GM23338 (cell line): Measurements from ENCODE around the gene PLA2G4F. TPM values are rescaled to one million over a fixed set of nuclear protein-coding genes. Genes with fewer than 3 reads are reported as not detected.

Experiments
- ATAC-seq: fragments of 200-7000 bp; cut with Tn5 transposase; 3 replicates; pipeline ENCODE4 v1.9.1; 2020
- DNase-seq: peaks from one replicate; pipeline ENCODE4 v3.0.0-alpha.2; 2015; ENCODE audit warnings: low spot score
- H2AFZ ChIP-seq: fragments of 200-600 bp; sonication (generic); 2 replicates; pipeline ENCODE4 v1.8.0; 2016; ENCODE audit warnings: antibody characterized with exemption, mild to moderate bottlenecking, moderate library complexity
- H3F3A ChIP-seq: fragments of 200-600 bp; sonication (generic); replicated peaks from 2 replicates; pipeline ENCODE4 v1.8.0; 2017; ENCODE audit warnings: antibody characterized with exemption, mixed run types, low read depth
- H3K27ac ChIP-seq: fragments of 200-600 bp; sonication (generic); 2 replicates; pipeline ENCODE4 v1.6.1; 2016; ENCODE audit warnings: low read depth
- H3K27me3 ChIP-seq: fragments of 200-600 bp; sonication (generic); 2 replicates; pipeline ENCODE4 v1.8.0; 2016; ENCODE audit warnings: mild to moderate bottlenecking, mixed run types, moderate library complexity; ENCODE audit not compliant: insufficient read depth
- H3K36me3 ChIP-seq: fragments of 200-600 bp; sonication (generic); 2 replicates; pipeline ENCODE4 v1.8.0; 2016; ENCODE audit warnings: mild to moderate bottlenecking; ENCODE audit not compliant: insufficient read depth
- H3K4me1 ChIP-seq: fragments of 200-600 bp; sonication (generic); 2 replicates; pipeline ENCODE4 v1.8.0; 2016; ENCODE audit warnings: mild to moderate bottlenecking, moderate library complexity; ENCODE audit not compliant: insufficient read depth
- H3K4me2 ChIP-seq: fragments of 200-600 bp; sonication (generic); 2 replicates; pipeline ENCODE4 v1.7.1; 2017; ENCODE audit warnings: mixed run types
- H3K4me3 ChIP-seq: fragments of 200-600 bp; sonication (generic); 2 replicates; pipeline ENCODE4 v1.6.1; 2016; ENCODE audit warnings: mixed run types
- H3K79me2 ChIP-seq: fragments of 200-600 bp; sonication (generic); replicated peaks from 2 replicates; pipeline ENCODE4 v1.8.0; 2017; ENCODE audit warnings: mild to moderate bottlenecking; ENCODE audit not compliant: insufficient read depth
- H3K9me2 ChIP-seq: fragments of 200-600 bp; sonication (generic); 2 replicates; pipeline ENCODE4 v1.8.0; 2017; ENCODE audit not compliant: insufficient read depth
- H4K20me1 ChIP-seq: fragments of 200-600 bp; sonication (generic); replicated peaks from 2 replicates; pipeline ENCODE4 v1.8.0; 2017; ENCODE audit warnings: mild to moderate bottlenecking; ENCODE audit not compliant: insufficient read depth
- H3K27ac Mint-ChIP-seq: 2 replicates; pipeline ENCODE4 v1.8.0; 2020; ENCODE audit warnings: inconsistent platforms, mild to moderate bottlenecking, moderate library complexity, mixed read lengths
- H3K27me3 Mint-ChIP-seq: 3 replicates; pipeline ENCODE4 v1.8.0; 2022; ENCODE audit warnings: low read depth, mild to moderate bottlenecking, moderate library complexity, mixed read lengths, inconsistent platforms; ENCODE audit not compliant: insufficient read depth, poor library complexity
- H3K36me3 Mint-ChIP-seq: 3 replicates; pipeline ENCODE4 v1.8.0; 2021; ENCODE audit warnings: low read depth, mild to moderate bottlenecking, inconsistent platforms, moderate library complexity, mixed read lengths
- H3K4me1 Mint-ChIP-seq: 3 replicates; pipeline ENCODE4 v1.8.0; 2020; ENCODE audit warnings: mild to moderate bottlenecking, inconsistent platforms, mixed read lengths
- H3K4me3 Mint-ChIP-seq: 3 replicates; pipeline ENCODE4 v1.8.0; 2021; ENCODE audit warnings: moderate library complexity, mild to moderate bottlenecking, inconsistent platforms, mixed read lengths
- H3K9me3 Mint-ChIP-seq: 3 replicates; pipeline ENCODE4 v1.8.0; 2020; ENCODE audit warnings: moderate library complexity, mild to moderate bottlenecking, inconsistent platforms, mixed read lengths
- CREB1 ChIP-seq: fragments of 250-450 bp; sonication (Bioruptor Pico); IDR thresholded peaks from 2 replicates; pipeline ENCODE4 v1.5.0; 2020; ENCODE audit warnings: low read depth, mild to moderate bottlenecking, moderate library complexity
- ETS1 ChIP-seq: IDR thresholded peaks from 2 replicates; pipeline ENCODE4 v1.6.1; 2016; ENCODE audit warnings: antibody characterized with exemption
- EZH2 ChIP-seq: fragments of 200-600 bp; sonication (generic); IDR thresholded peaks from one replicate; pipeline ENCODE4 v1.8.0; 2017; ENCODE audit warnings: antibody characterized with exemption, mild to moderate bottlenecking, low read depth; ENCODE audit not compliant: unreplicated experiment
- EZH2phosphoT487 ChIP-seq: fragments of 200-600 bp; sonication (generic); IDR thresholded peaks from one replicate; pipeline ENCODE4 v1.8.1; 2018; ENCODE audit warnings: antibody characterized with exemption; ENCODE audit not compliant: unreplicated experiment
- JUNB ChIP-seq: IDR thresholded peaks from one replicate; pipeline ENCODE4 v1.6.1; 2016; ENCODE audit warnings: antibody characterized with exemption; ENCODE audit not compliant: unreplicated experiment
- NANOG ChIP-seq: IDR thresholded peaks from 2 replicates; pipeline ENCODE4 v1.6.1; 2016; ENCODE audit warnings: antibody characterized with exemption, borderline replicate concordance
- POLR2AphosphoS5 ChIP-seq: IDR thresholded peaks from 2 replicates; pipeline ENCODE4 v1.6.1; 2016; ENCODE audit warnings: antibody characterized with exemption, low read depth
- REST ChIP-seq: IDR thresholded peaks from one replicate; pipeline ENCODE4 v1.6.1; 2018; ENCODE audit warnings: antibody characterized with exemption; ENCODE audit not compliant: unreplicated experiment
- STAT1 ChIP-seq: IDR thresholded peaks from one replicate; pipeline ENCODE4 v1.6.1; 2016; ENCODE audit warnings: antibody characterized with exemption; ENCODE audit not compliant: unreplicated experiment
- ZNF331 ChIP-seq: fragments of 250-450 bp; sonication (Bioruptor Pico); IDR thresholded peaks from 2 replicates; pipeline ENCODE4 v1.5.0; 2020; ENCODE audit warnings: low read depth, mild to moderate bottlenecking, moderate library complexity
- ZNF462 ChIP-seq: fragments of 250-450 bp; sonication (Bioruptor Pico); IDR thresholded peaks from 2 replicates; pipeline ENCODE4 v1.5.0; 2020; ENCODE audit warnings: mild to moderate bottlenecking, moderate library complexity
- polyA plus RNA-seq: library from polyadenylated mRNA; unstranded; fragments of >200 nt; fragmentation: Nextera tagmentation; extraction: Ambion mirVana; gene quantifications from 2 replicates; pipeline ENCODE4 v1.2.1, GENCODE V29; 2016
- total RNA-seq: library from RNA; depleted of rRNA; stranded (reverse); fragments of >200 nt; shearing (Covaris generic); gene quantifications from 2 replicates; pipeline ENCODE4 v1.2.3, GENCODE V29; 2014

PLA2G4F gene
- total and polyA plus RNA-seq, 2 experiments from 2014 or later, result not detected

GRCh38 chr15:42160136-42160535 is 3.7 kb upstream of the PLA2G4F start (continued):
- TF ChIP-seq CREB1 (CRISPR knock-in tag) (no peak), JUNB (no peak), POLR2AphosphoS5 (no peak), ETS1 (no peak), ZNF331 (CRISPR knock-in tag) (no peak), NANOG (no peak)

GRCh38 chr15:42159381-42160015 is 3.1 kb upstream of the PLA2G4F start:
- H3K4me3 Mint-ChIP-seq, result no peak overlapping the region
- H4K20me1 ChIP-seq, result no peaks in the 10 kb centered on the region
- ATAC-seq (no peak), DNase-seq (no peak)
- H3K27me3 Mint-ChIP-seq, result peaks cover 10% of the 10 kb centered on the region
- TF ChIP-seq ZNF462 (CRISPR knock-in tag), result no peak
- TF ChIP-seq JUNB, result no peak
- TF ChIP-seq CREB1 (CRISPR knock-in tag), result no peak
- no peak for TF ChIP-seq ETS1
- no peak for TF ChIP-seq EZH2
- no peak for TF ChIP-seq REST
- TF ChIP-seq STAT1, result no peak
- no peak for TF ChIP-seq ZNF331 (CRISPR knock-in tag)
- no peak for TF ChIP-seq EZH2phosphoT487
- no peak overlapping the region for H3K4me2 ChIP-seq
- peaks cover 11% of the 10 kb centered on the region; the same call in 1 of the 2 replicates for H3K36me3 ChIP-seq
- peaks cover 34% of the 10 kb centered on the region for H3K36me3 Mint-ChIP-seq
- no peaks in the 10 kb centered on the region for H3K4me1 ChIP-seq
- H3K27me3 ChIP-seq, result no peaks in the 10 kb centered on the region
- no peak overlapping the region for H2AFZ ChIP-seq
- H3K9me2 ChIP-seq, result no peaks in the 10 kb centered on the region
- no peaks in the 10 kb centered on the region for H3K79me2 ChIP-seq
- H3K4me3 ChIP-seq, result no peak overlapping the region
- H3K27ac ChIP-seq, result no peak overlapping the region
- no peak overlapping the region for H3K27ac Mint-ChIP-seq
- H3K4me1 Mint-ChIP-seq, result peaks cover 6% of the 10 kb centered on the region; the same call in 1 of the 3 replicates
- H3K9me3 Mint-ChIP-seq, result no peaks in the 10 kb centered on the region
- H3F3A ChIP-seq, result no peaks in the 10 kb centered on the region
